Bronchial epithelial cell (primary cell): ENCODE measurements around the gene SNX25. TPM values are rescaled to one million over a fixed set of nuclear protein-coding genes. Genes with fewer than 3 reads are reported as not detected.
A peak's percentile ranks its signal among the peaks of the same experiment; 100 is the strongest.

ENCODE experiments used
- DNase-seq: peaks from one replicate; pipeline ENCODE4 v3.0.0-alpha.2; 2010; ENCODE audit warnings: low read depth
- FAIRE-seq: peaks from 2 replicates; lab custom pipeline; 2011; peaks lifted over from hg19 to GRCh38; lab: Jason Lieb, UNC
- H3K27me3 ChIP-seq: 2 replicates; pipeline ENCODE4 v1.5.1; 2011; ENCODE audit warnings: low read length; ENCODE audit not compliant: control insufficient read depth, insufficient read depth
- H3K36me3 ChIP-seq: 2 replicates; pipeline ENCODE4 v1.5.1; 2011; ENCODE audit warnings: low read length; ENCODE audit not compliant: control insufficient read depth, insufficient read depth
- H3K4me3 ChIP-seq: 2 replicates; pipeline ENCODE4 v1.5.1; 2011; ENCODE audit warnings: mild to moderate bottlenecking, low read depth, low read length, control low read depth
- CTCF ChIP-seq: IDR thresholded peaks from 2 replicates; pipeline ENCODE4 v1.5.1; 2011; ENCODE audit warnings: mild to moderate bottlenecking, moderate library complexity, low read length, control low read depth, inconsistent platforms; ENCODE audit not compliant: insufficient read depth, severe bottlenecking
- total RNA-seq: library from RNA; depleted of rRNA; stranded (reverse); fragments of >200 nt; gene quantifications from 2 replicates; pipeline ENCODE4 v1.2.1, GENCODE V29; 2014

Gene SNX25
- total RNA-seq, 1 donor from 2014 or later = 18.4 TPM

GRCh38 chr4:185210102-185210981 is 944 bp downstream of the SNX25 start:
- peak overlapping the region; percentile 47 for H3K4me3 ChIP-seq
- no peak for DNase-seq
- no peaks in the 10 kb centered on the region for H3K27me3 ChIP-seq
- no peak for TF ChIP-seq CTCF
- H3K36me3 ChIP-seq = no peaks in the 10 kb centered on the region
- FAIRE-seq = no peak

DNA sequence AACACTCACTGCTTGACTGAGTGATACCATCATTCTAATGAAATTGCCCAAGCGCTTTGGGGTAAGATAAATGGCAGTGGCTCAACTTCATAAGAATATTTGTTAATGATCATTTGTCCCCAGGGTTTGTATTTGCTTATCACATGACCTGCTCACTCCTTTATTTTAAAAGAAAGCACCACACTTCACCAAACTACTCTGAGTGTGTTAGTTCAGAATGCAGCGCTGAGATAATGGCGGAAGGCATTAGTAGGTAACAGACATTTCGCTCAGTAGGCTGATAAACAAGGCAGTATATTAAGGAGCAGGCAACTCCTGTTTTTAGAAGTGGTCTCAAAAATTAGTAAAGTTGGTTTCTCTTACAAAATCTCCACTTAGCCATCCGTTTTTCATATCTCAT is 1.6 kb downstream of the SNX25 start:
- Histone ChIP-seq H3K27me3 (no peaks in the 10 kb centered on the region), H3K36me3 (no peaks in the 10 kb centered on the region), H3K4me3 (peak overlapping the region; percentile 47)
- FAIRE-seq = no peak
- DNase-seq = no peak
- no peak for TF ChIP-seq CTCF

DNA sequence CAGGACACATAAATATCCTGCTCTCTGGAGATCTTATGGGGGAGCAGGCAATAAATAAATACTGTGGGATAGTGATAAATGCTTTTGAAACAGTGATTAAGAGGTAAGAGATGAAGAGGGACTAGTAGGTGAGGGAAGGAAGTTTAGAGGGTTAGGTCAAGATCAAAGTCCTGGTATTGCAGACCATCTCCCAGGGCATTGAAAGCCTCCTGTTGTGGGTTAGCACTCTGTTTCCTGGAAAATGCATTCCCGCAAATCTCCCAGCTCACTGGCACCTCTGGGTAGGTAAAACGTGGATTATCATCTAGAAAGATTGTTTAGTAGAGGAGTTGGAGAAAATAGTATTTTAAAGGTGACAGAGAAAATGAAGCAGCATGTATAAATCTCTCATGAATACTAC is 2.2 kb downstream of the SNX25 start:
- FAIRE-seq (no peak), DNase-seq (no peak)
- H3K36me3 ChIP-seq = no peaks in the 10 kb centered on the region
- H3K27me3 ChIP-seq = no peaks in the 10 kb centered on the region
- no peak for TF ChIP-seq CTCF
- H3K4me3 ChIP-seq = no peak overlapping the region

DNA sequence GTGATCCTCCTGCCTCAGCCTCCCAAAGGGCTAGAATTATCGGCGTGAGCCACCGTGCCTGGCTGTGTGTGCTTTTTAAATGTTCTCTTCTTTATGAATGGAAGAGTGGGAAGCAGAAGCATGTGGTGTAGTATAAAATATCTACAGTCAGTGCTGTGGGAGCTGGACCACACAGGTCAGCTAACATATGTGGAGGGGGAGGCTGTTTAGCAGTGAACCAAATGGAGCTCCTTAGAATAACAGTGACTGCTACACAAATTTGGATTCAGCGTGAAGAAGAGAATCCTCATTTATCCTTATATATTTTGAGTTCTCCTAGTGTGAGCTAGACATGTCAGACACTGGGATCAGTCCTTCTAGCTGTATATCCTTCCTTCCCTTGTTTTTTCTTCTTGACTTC is 3.2 kb downstream of the SNX25 start:
- no peak for TF ChIP-seq CTCF
- FAIRE-seq = no peak
- no peaks in the 10 kb centered on the region for H3K36me3 ChIP-seq

GRCh38 chr4:185213877-185214276 is 4.5 kb downstream of the SNX25 start:
- DNase-seq (no peak), FAIRE-seq (no peak)
- Histone ChIP-seq H3K36me3 (no peaks in the 10 kb centered on the region), H3K27me3 (no peaks in the 10 kb centered on the region), H3K4me3 (no peak overlapping the region)
- TF ChIP-seq CTCF = no peak

More for the DNA sequence above, 3.2 kb downstream of the SNX25 start:
- no peak for DNase-seq
- no peak overlapping the region for H3K4me3 ChIP-seq
- H3K27me3 ChIP-seq = no peaks in the 10 kb centered on the region
